ENCODE data around the gene ARID3B. TPM values are rescaled to one million over a fixed set of nuclear protein-coding genes. Genes with fewer than 3 reads are reported as not detected.
A peak's percentile ranks its signal among the peaks of the same experiment; 100 is the strongest.

ARID3B gene
- total and polyA plus RNA-seq, 2 of the 13 experiments (the other 11 are each of a cell fraction or from before 2014, with no cell fraction given) = 5.3 to 12.8 TPM

DNA sequence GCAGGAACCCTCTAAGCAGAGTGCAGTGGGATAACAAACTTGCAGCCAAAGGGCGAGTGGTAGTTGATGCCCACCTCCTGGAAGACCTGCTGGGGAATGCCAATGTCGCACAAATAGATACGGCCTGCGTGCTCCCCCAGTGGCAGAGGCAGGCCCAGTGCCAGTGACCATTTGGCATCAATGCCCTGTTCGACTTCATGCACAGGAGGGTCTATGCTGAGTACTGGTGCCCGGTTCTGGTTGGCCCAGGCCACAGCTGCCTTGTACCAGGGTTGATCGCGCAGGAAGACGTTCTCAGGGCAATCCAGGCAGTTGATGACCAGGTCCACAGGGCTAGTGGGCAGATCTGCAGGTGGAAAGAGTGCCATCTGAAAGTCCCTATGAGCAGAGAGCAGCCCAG, 91.6 kb downstream of the ARID3B start:
- Histone ChIP-seq H3K79me2 (ENCODE audit: insufficient read depth, low read length) (no peaks in the 10 kb centered on the region), H2AFZ (ENCODE audit: low read length) (no peak overlapping the region), H3K9ac (ENCODE audit: insufficient read depth, low read depth, low read length) (no peak overlapping the region), H3K4me2 (ENCODE audit: low read depth, low read length) (no peak overlapping the region), H3K36me3 (replicated peaks in 1 of 2; ENCODE audit: control insufficient read depth in 1 of 2, insufficient read depth in 2 of 2, low read length in 2 of 2) (peaks cover 53 to 87% of the 10 kb centered on the region in 2 experiments), H3K4me1 (ENCODE audit: insufficient read depth, low read length) (peaks cover 20% of the 10 kb centered on the region), H4K20me1 (ENCODE audit: insufficient read depth, low read length) (peaks cover 27% of the 10 kb centered on the region), H3K27me3 (ENCODE audit: control insufficient read depth in 1 of 2, insufficient read depth in 2 of 2, low read length in 2 of 2) (no peaks in the 10 kb centered on the region), H3K4me3 (replicated peaks in 1 of 3; ENCODE audit: insufficient read depth in 1 of 3, low read depth in 2 of 3, low read length in 3 of 3) (no peak overlapping the region), H3K9me3 (ENCODE audit: low read length) (no peaks in the 10 kb centered on the region), H3K27ac (ENCODE audit: extremely low read length, insufficient read depth, low read length) (no peak overlapping the region)
- intact Hi-C loops (cut with micrococcal nuclease; ENCODE audit: unreplicated experiment) (loop anchor here (1.0 kb wide), 1 partner anchor 259 kb away; no protein-coding TSS in a partner anchor), in situ Hi-C loops (cut with HindIII; ENCODE audit: extremely low pct_ligation_motif_present, low pct_unique_long_range_greater_than_20kb) (loop anchor here (10.0 kb wide), 1 partner anchor 322 kb away; the partner anchor contains the start of gene RPP25)
- CTCF ChIA-PET (ENCODE audit: low intra/inter-chr PET ratio, low total read pairs) = interaction anchor here (1.8 to 2.9 kb wide), 4 partner anchors 12 to 258 kb away, joined by 4 to 22 read pairs (median 16); no protein-coding TSS in a partner anchor
- DNase-seq (ENCODE audit: low spot score) = no peak
- ATAC-seq = no peak
- no TSS peak for BruUV-seq (replicated peaks)
- no peak for FAIRE-seq
- TF ChIP-seq AGO2 (optimal IDR thresholded peaks at IDR 0.05; ENCODE audit: low read depth, low read length) (peak; percentile 40), TBX3 (IDR thresholded peaks at IDR 0.05; ENCODE audit: borderline replicate concordance) (no peak), ZNF496 (CRISPR knock-in tag; IDR thresholded peaks at IDR 0.05; ENCODE audit: insufficient replicate concordance) (no peak)
- POLR2A ChIA-PET = interaction anchor here (0.8 to 2.5 kb wide), 5 partner anchors 17 to 152 kb away, joined by 3 to 12 read pairs (median 4); partner anchors contain the start of gene CLK3
- WGBS (ENCODE audit: low lambda C conversion rate) = 100% methylated on average over 7 of the region's 9 CpGs

DNA sequence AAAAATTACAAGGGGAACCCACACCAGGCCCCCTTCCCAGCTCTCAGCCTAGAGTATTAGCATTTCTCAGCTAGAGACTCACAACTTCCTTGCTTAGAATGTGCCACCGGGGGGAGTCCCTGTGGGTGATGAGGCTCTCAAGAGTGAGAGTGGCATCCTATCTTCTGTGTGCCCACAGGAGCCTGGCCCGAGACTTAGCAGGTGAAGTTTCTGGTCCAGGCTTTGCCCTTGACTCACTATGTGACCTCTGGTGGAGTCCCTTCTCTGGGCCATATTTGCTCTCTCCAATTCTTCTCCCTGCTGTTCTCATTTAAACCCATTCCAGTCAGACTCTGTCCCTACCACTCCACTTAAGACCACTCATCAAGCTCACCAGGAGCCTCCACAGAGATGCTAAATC, 92.8 kb downstream of the ARID3B start:
- WGBS (ENCODE audit: low lambda C conversion rate) = 84% methylated on average over 2 of the region's 2 CpGs

More for the DNA sequence above, 92.8 kb downstream of the ARID3B start:
- Histone ChIP-seq H3K27me3 (ENCODE audit: control insufficient read depth in 1 of 2, insufficient read depth in 2 of 2, low read length in 2 of 2) (no peaks in the 10 kb centered on the region), H2AFZ (ENCODE audit: low read length) (no peak overlapping the region), H3K9me3 (ENCODE audit: low read length) (no peaks in the 10 kb centered on the region), H3K4me3 (replicated peaks in 1 of 3; ENCODE audit: insufficient read depth in 1 of 3, low read depth in 2 of 3, low read length in 3 of 3) (no peak overlapping the region), H3K27ac (ENCODE audit: extremely low read length, insufficient read depth, low read length) (no peak overlapping the region), H3K36me3 (replicated peaks in 1 of 2; ENCODE audit: control insufficient read depth in 1 of 2, insufficient read depth in 2 of 2, low read length in 2 of 2) (peaks cover 47 to 85% of the 10 kb centered on the region in 2 experiments), H3K79me2 (ENCODE audit: insufficient read depth, low read length) (no peaks in the 10 kb centered on the region), H3K9ac (ENCODE audit: insufficient read depth, low read depth, low read length) (no peak overlapping the region), H4K20me1 (ENCODE audit: insufficient read depth, low read length) (peaks cover 27% of the 10 kb centered on the region), H3K4me1 (ENCODE audit: insufficient read depth, low read length) (peaks cover 20% of the 10 kb centered on the region), H3K4me2 (ENCODE audit: low read depth, low read length) (no peak overlapping the region)
- no peak for ATAC-seq
- BruUV-seq (replicated peaks) = no TSS peak
- FAIRE-seq = no peak
- ChIA-PET POLR2A (no interaction called here), CTCF (ENCODE audit: low intra/inter-chr PET ratio, low total read pairs) (interaction anchor here (2.9 to 3.1 kb wide), 2 partner anchors 13 to 136 kb away, joined by 19 to 59 read pairs; no protein-coding TSS in a partner anchor)
- TF ChIP-seq RBM22 (optimal IDR thresholded peaks at IDR 0.05; ENCODE audit: low read length) = peak; percentile 73
- TF ChIP-seq SIN3B (IDR thresholded peaks at IDR 0.05; ENCODE audit: low read length) = no peak
- in situ Hi-C loops (cut with HindIII; ENCODE audit: extremely low pct_ligation_motif_present, low pct_unique_long_range_greater_than_20kb) = loop anchor here (10.0 kb wide), 1 partner anchor 321 kb away; the partner anchor contains the start of gene RPP25
- DNase-seq (ENCODE audit: low spot score) = no peak
- intact Hi-C loops (cut with micrococcal nuclease; ENCODE audit: unreplicated experiment) = no loop called here

Data from HepG2 (cell line).